GM18526 (cell line): ENCODE measurements around the gene POLR2L.

ENCODE experiments used
- POLR2A ChIP-seq: IDR thresholded peaks from 3 replicates; pipeline ENCODE4 v1.6.1; 2011; ENCODE audit not compliant: insufficient read length; ENCODE audit errors: extremely low read depth

Gene POLR2L

DNA sequence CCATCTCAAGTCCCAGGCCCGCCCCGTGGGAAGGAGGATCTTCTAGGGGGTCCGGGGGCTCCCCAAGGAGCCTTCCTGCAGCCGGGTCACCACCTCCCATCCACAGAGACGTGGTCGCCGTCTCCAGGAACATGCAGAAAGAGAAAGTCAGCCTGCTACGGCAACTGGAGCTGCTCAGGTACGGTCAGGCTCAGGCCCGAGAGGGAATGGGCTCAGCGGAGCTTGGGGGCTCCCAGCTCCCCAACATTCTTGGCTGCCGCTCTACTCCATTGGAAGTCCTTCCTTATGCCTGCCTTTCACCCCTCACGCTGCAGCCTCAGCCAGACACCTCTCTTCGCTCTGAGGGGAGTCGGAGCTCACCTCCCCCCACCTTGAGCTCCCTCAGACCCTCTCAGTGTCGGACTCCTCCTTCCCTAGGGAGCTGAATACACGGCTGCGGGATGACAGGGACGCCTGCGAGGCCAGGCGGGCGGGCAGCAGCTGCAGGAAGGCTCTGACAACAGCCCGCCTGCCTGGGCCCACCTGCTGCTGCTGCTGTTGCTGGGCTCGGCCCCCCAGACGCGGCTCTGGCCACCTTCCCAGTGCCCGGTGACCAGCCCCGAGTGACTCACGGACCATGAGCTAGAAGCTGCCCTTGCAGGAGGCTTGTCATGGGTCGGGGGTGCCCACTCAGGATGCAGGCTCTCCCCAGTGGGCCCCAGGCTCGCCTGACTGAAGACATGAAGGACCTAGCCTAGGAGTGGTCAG is 11.0 kb downstream of the POLR2L start:
- no peak for TF ChIP-seq POLR2A

DNA sequence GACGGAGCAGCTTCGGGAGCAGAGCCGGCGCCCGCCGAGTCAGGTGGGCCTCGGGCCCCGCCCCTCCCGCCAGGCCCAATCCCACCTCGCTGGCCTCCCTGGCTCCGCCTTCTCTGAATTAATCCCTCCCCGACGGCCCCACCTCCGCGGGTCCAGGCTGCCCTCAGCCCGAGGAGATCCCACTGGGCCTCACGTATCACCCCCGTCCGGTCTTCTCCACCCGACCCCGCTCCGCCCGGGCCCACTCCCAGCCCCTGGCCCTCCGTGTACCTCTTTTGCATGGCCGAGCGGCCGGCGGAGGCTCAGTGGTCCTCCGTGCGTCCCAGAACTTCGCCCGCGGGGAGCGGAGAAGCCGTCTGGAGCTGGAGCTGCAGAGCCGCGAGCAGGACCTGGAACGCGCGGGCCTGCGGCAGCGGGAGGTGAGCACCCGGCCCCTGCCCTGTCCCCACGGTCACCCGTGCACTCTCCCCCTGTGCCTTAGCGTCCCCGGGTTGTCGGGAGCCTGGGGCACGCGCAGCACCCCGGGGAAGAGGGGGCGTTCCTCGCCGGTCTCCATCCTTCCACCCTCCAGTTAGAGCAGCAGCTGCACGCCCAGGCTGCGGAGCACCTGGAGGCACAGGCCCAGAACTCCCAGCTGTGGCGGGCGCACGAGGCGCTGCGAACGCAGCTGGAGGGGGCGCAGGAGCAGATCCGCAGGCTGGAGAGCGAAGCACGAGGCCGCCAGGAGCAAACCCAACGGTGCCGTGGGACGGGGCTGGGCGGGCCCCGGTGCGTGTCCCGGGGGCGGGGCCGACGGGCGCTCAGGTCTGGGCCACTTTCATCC is 11.8 kb downstream of the POLR2L start:
- no peak for TF ChIP-seq POLR2A

GRCh38 chr11:829847-830294 is 12.5 kb downstream of the POLR2L start:
- TF ChIP-seq POLR2A = peak; percentile 27

GRCh38 chr11:829176-829846 is 13.0 kb downstream of the POLR2L start:
- no peak for TF ChIP-seq POLR2A

DNA sequence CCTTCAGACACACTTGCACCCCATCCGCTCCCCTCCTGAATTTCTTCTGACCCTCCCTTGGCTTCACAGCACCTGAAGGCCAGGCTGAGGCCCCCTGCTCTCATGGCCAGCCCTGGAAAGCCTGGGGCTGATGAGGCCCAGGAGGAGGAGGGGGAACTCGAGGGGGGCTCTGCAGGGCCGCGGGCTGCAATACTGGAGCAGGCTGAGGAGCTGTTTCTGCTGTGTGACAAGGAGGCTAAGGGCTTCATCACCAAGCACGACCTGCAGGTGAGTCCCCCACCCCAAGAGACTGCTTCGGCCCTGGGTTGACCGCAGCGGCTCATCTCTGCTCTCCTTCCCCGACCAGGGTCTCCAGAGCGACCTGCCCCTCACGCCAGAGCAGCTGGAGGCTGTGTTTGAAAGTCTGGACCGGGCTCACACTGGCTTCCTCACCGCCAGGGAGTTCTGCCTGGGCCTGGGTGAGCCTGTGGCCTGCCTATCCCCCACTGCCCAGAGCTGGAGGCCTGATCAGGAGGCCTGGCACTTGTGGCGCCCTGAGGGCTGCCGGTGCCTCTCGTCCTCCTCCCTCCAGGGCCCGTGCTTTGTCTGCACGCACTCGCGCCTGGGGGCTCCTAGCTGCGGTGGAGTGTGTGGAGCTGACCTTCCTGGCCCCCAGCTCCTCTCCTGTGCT is 13.7 kb downstream of the POLR2L start:
- no peak for TF ChIP-seq POLR2A

- no peak for TF ChIP-seq POLR2A
These were observed 14.5 kb downstream of the POLR2L start, which contains the start of gene CRACR2B for GRCh38 chr11:827897-828192. Gene CRACR2B (plus strand): TSS chr11:827919. CDS start chr11:828608, 689 bp downstream.

GRCh38 chr11:827146-827896 is 15.0 kb downstream of the POLR2L start:
- no peak for TF ChIP-seq POLR2A

- TF ChIP-seq POLR2A = no peak
These were observed 15.5 kb downstream of the POLR2L start for GRCh38 chr11:826836-827145.

GRCh38 chr11:826227-826621 is 16.1 kb downstream of the POLR2L start:
- TF ChIP-seq POLR2A = no peak

DNA sequence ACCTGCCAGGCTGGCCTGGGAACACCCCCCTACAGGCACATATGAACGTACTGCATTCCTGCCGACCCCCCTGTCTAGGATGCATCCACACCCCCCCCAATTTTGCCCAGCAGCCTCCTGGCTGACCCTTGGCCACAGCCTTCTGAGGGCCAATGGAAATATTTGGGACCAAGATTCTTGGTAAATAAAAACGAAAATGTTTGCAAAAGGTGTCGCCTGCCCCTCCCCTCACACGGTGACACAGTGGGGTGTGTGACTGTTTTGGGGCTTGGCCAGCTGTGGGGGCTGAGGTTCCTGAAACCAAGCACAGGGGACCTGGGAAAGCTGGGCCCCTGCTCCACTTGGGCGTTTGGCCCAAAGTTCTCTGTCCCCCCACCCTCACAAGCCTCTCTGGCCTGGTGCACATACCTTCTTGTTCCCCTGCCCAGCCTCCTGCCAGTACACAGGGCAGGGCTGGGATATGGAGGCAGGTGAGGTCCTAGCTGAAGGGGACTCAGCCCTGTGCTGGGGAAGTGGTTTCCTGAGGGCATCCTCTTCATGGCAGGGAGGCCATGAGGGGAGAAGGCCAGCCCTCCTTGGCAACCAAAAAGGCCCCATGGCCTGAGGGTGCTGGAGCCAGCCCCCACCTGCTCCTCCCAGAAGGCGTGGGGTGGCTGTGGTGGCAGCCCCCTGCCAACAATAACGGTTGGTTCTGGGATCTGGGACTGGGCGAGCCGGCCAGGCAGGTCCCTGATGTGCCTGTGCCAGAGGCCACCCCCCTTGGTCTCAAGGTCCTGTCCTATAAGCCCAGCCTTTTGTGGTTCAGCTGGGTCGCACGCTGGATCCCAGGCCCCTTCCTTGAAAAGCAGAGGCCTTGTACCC is 16.7 kb downstream of the POLR2L start:
- TF ChIP-seq POLR2A = no peak

- TF ChIP-seq POLR2A = no peak
These were observed 17.4 kb downstream of the POLR2L start for GRCh38 chr11:824942-825341.

DNA sequence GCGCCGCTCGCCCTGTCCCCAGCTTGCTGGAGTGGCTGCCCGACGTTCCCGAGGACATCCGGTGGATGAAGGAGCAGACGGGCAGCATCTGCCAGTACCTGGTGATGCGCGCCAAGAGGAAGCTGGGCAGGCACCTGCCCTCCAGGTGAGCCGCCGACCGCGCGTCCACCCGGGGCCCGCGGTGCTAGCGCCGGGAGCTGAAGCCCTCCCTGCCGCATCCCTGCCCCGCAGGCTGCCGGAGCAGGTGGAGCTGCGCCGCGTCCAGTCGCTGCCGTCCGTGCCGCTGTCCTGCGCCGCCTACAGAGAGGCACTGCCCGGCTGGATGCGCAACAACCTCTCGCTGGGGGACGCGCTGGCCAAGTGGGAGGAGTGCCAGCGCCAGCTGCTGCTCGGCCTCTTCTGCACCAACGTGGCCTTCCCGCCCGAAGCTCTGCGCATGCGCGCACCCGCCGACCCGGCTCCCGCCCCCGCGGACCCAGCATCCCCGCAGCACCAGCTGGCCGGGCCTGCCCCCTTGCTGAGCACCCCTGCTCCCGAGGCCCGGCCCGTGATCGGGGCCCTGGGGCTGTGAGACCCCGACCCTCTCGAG is 17.9 kb downstream of the POLR2L start:
- no peak for TF ChIP-seq POLR2A

- no peak for TF ChIP-seq POLR2A
These were observed 18.7 kb downstream of the POLR2L start for GRCh38 chr11:823441-824291.
